GOT3 (cell line): ENCODE data around the gene NKAIN1.
"Not testable (repeated sequence)": the region's sequence is repeated elsewhere in the genome, so short reads cannot be mapped to it uniquely, and the experiment has no call there.

ENCODE experiments used
- DNase-seq: peaks from one replicate; lab custom pipeline; 2025; ENCODE audit warnings: mixed read lengths; lab: John Stamatoyannopoulos, UW

Gene NKAIN1

DNA sequence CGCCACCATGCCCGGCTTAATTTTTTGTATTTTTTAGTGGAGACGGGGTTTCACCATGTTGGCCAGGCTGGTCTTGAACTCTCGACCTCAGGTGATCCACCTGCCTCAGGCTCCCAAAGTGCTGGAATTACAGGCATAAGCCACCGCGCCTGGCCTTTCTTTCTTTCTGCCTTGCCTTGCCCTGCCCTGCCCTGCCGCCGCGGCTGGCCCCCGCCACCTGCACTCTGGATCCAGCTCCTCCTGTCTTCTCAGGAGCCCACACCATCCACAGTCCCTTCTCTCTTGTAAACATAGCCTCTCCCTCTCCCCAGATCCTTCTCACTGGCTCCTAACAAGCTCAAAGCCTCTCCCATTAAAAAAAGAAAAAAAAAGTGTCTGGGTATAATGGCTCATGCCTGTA lies 44.4 kb downstream of the NKAIN1 start:
- not testable (repeated sequence) for DNase-seq

DNA sequence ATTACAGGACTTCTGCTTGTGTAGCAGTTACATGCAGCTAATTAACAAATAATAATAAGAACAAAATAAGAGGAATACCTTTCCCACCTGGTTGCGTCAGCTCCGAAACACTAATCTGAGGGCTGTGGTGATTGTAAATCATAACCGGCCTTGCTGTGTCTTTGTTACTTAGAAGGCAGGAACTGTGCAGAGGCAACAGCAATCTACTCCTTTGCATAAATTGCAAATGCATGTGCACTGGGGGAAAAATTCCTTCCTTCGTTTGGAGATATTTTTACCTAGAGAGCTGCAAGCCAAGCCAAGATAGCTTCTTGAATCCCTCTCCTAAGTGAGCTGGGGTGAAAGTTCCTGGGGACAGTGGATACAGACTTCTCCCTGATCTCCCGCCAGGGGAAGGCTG lies 46.0 kb downstream of the NKAIN1 start:
- DNase-seq, result no peak

- DNase-seq, result no peak
Measured at GRCh38 chr1:31191281-31191680, 48.4 kb downstream of the NKAIN1 start.

DNA sequence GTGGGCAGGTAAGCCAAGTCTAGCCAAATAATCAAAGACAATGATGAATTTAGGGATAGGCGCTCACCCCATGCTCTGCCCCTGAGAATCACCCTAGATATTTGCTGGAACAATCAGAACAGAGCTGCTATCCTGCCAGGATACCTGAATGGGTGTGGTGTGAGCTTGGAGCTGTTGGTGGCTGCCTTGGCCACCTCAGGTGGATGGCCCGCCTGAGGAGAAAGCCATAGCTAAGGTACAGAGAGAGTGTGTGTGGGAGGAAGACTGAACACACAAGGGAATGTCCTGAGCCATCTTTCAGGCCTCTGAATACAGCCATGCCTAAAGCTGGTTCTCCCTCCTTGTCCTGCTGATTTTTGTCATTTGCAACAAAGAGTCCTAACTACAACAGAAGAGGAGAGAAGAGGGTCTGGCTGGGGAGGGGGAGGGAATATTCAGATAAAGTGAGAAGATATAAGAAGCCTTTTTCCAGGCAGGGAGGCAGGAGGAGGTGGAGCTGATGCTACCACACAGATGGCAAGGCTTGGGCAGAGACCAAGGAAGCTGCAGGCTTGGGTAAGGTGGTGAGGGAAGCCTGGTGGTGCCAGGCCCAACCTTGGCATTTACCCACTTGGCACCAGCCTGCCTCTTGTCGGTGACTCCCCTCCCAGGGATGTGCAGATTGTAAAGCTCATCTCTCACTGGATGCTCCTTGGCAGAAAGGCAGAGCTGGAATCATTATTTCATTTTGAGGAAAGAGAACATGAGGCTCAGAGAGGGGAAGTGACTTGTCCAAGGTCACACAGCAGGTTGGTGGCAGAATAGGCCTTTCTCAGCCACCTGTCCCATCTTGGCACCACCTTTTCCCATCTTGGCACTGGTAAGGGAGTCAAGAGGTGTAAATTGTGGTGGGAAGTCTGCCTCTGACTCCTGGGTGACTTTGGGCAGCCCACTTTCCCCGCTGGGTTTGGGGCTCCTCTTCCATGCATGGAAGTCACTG lies 49.7 kb downstream of the NKAIN1 start:
- no peak for DNase-seq

DNA sequence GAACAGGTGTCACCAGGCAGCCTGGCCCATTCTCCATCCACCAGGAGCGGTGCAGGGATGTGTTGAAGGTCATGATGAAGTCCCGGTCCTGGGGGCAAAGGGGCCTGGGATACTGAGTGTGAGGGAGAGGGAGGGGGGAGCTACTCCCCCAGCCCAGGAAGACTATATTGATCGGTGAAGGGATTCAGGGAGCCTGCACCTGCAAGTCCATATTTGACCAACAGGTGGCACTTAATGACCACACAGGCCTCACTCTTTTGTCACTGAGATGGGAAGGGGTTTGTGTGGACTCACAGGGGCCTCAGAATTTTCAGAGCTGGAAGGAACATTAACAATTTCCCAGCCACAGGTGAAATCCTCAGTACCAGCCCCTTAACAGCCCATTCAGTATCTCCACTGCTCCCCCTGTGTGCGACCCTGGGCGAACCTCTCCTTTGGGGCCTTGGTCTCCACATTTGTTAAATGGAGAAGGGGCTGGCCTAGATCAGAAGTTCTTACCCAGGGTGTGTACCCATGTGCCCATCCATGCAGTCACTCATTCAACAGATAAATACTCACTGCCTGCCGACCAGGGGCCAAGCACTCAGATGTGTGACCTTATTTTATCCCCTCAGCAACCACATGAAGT lies 55.6 kb downstream of the NKAIN1 start:
- no peak for DNase-seq

DNA sequence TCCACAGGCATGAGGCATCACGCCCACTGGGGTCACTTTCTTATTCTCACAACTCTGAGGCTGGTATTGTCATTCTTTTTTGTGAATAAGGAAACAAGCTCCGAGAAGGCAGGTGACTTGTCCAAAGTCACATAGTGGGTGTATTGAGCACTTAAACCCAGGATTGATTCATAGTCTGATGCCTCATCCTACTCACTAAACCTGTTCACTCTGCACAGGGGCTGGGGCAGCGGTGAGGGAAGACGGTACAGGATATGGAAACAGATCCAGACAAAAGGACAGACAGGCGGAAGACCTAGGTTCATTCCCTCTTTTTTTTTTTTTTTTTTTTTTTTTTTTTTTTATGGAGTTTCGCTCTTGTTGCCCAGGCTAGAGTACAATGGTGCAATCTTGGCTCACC lies 56.6 kb downstream of the NKAIN1 start:
- no peak for DNase-seq

DNA sequence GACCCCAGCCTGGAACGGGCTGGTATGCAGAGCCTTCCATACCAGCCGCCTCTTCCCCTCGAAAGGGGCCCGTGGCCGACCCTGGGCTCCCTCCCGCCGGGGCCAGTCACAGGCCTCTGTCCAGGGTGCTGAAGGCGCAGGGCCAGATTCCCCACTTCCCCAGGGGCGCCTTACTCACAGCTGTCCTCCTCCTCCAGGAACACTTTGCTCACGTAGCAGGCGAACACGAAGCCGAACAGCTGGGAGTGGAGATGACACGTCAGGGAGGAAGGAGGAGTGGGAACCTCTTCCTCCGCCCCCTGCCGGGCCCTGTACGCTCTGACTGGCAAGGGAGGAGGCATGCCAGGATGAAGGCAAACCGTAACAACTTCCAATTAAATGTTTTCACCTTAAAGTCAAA lies 57.3 kb downstream of the NKAIN1 start:
- peak; percentile 78 for DNase-seq

GRCh38 chr1:31181515-31182343 lies 58.0 kb downstream of the NKAIN1 start:
- no peak for DNase-seq

DNA sequence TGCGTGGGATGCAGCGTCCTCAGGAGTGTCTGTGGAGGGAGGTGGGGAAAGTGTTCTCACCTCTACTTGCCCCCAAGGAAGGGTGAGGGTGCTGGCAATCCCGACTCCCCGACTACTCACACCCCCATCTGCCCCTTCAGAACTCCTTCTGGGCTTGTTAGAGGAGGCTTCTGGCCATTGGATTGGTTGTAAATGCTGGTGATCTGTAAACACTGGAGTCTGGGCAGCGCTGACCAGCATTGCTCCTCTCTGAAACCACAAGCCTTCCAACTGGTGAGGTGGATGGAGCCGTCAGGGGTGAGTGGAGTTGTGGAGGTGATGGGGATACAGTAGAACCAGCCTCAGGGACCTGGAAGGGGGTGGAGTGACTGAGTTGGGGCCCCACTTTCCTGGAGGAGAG lies 59.3 kb downstream of the NKAIN1 start:
- no peak for DNase-seq

DNA sequence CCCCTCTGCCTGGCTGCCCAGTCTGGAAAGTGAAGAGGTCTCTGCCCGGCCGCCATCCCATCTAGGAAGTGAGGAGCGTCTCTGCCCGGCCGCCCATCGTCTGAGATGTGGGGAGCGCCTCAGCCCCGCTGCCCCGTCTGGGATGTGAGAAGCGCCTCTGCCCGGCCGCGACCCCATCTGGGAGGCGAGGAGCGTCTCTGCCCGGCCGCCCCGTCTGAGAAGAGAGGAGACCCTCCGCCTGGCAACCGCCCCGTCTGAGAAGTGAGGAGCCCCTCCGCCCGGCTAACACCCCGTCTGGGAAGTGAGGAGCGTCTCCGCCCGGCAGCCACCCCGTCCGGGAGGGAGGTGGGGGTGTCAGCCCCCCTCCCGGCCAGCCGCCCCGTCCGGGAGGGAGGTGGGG lies 63.4 kb downstream of the NKAIN1 start:
- DNase-seq, result not testable (repeated sequence)

DNA sequence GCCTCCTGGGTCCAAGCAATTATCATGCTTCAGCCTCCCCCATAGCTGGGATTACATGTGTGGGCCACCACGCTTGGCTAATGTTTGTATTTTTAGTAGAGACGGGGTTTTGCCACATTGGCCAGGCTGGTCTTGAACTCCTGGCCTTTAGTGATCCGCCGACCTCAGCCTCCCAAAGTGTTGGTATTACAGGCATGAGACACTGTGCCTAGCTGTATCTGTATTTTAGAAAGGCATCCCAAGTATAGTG lies 69.3 kb downstream of the NKAIN1 start:
- no peak for DNase-seq

- no peak for DNase-seq
Measured at GRCh38 chr1:31166462-31166861, 73.2 kb downstream of the NKAIN1 start.

- DNase-seq, result no peak
Measured at GRCh38 chr1:31164291-31164690, 75.4 kb downstream of the NKAIN1 start.

DNA sequence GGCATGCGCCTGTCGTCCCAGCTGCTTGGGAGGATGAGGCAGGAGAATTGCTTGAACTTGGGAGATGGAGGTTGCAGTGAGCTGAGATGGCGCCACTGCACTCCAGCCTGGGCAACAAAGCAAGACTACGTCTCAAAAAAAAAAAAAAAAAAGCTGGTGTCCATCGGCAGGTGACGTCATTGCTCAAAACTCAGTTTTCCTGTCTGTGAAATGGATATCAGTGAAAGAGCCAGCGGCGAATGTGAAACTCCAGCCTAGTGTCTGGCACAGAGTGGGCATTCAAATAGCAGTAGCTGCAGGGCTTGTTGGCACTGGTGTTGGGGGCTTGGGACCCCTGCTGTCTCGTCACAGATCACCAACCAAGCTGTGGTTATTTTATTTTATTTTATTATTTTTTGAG lies 75.8 kb downstream of the NKAIN1 start:
- DNase-seq, result no peak

DNA sequence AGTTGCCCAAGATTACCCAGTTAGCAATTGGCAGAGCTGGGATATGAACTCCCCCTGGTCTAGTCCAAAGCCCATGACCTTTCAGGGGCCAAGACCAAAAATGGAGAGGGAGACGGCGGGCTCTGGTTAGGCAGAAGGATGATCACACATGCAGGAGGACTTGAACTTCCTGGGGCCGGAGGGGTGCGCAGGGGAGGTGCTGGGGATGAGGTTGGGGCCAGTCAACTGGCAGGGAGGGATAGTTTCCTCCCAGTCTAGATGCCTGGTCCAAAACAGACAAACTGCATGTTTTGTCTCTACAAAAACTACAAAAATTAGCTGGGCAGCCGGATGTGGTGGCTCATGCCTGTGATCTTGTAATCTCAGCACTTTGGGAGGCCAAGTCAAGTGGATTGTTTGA lies 78.1 kb downstream of the NKAIN1 start:
- DNase-seq, result no peak

GRCh38 chr1:31159869-31160611 lies 79.6 kb downstream of the NKAIN1 start:
- no peak for DNase-seq

- DNase-seq, result no peak
Measured at GRCh38 chr1:31159323-31159722, 80.4 kb downstream of the NKAIN1 start.

DNA sequence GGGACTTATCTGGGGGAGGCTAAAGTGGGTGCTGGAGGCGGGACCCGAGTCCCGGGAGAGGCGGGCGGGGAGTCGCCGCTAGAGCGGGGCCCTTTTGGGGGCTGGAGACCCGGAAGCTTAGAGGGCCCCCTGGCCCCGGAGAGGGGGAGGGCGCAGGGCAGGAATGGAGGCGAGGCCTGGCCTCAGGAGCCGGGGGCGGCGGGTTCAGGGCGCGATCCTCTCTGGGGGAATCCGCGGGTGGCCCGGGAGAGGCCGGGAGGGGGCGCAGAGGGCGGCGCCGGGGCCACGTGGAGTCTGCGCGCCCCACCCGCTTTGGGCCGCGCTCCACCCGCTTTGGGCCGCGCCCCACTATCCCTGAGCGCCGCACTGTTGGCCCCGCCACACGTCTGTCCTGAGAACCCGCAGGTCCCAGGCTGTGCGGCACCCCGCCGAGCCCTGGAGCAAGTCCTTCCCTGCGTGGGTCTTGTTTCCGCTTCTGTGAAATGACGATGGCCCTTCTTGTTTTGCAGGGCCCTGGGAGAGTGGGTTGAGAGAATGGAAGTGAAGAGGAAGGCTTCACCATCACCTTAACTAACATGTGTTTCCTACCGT lies 84.4 kb downstream of the NKAIN1 start:
- DNase-seq, result peak; percentile 10

GRCh38 chr1:31154632-31155215 lies 85.0 kb downstream of the NKAIN1 start:
- peak; percentile 35 for DNase-seq

DNA sequence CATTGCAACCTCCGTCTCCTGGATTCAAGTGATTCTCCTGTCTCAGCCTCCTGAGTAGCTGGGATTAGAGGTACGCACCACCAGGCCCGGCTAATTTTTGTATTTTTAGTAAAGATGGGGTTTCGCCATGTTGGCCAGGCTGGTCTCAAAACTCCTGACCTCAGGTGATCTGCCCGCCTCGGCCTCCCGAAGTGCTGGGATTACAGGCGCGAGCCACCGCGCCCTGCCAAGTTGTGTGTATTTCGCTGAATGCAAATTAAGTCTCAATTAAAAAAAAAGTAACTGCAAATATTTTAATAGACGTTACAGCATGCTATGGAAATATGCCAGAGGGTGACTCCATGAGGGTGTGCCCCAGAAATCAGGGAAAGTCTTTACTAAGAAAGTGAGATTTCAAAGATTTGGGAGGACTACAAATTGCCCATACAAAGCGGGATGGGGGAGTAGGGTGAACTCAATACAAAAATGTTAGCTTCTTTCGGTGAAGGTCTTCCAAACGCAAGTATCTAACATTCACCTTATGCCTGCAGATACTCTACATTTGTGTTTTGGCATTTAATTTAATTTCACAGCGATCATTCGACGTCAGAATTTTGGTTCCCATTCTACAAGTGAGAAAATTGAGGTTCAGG lies 85.6 kb downstream of the NKAIN1 start:
- DNase-seq, result no peak

DNA sequence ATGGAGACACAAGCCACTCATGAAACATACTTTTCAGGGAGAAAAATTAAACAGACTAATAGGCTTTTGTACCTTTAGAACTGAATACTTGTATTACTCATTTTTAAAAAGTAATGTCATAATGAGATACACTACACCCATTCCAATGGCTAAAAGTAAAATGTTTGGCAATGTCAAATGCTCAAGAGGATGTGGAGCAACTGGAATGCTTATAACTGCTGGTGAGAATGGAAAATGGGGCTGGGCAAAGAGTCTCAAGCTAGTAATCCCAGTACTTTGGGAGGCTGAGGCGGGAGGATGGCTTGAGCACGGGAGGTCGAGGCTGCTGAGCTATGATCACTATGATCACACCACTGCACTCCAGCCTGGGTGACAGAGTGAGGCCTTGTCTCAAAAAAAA lies 86.3 kb downstream of the NKAIN1 start:
- no peak for DNase-seq
